ENCODE measurements around the gene PPP1CA. TPM values are rescaled to one million over a fixed set of nuclear protein-coding genes. Genes with fewer than 3 reads are reported as not detected.
A peak's percentile ranks its signal among the peaks of the same experiment; 100 is the strongest.

PPP1CA gene
- total RNA-seq, 1 experiment from 2014 or later = 449 TPM

- peak overlapping the region; percentile 100 for H3K9ac ChIP-seq (ENCODE audit: low read length)
- H3K27ac ChIP-seq (ENCODE audit: low read length) = peak overlapping the region; percentile 100
- POLR2A ChIA-PET (ENCODE audit: unreplicated experiment) = no interaction called here
- CTCF ChIA-PET = interaction anchor here (0.5 to 2.8 kb wide), 4 partner anchors 15 to 21 kb away, joined by 5 to 11 read pairs (median 10); partner anchors contain the start of gene POLD4
- H4K20me1 ChIP-seq (ENCODE audit: low read length) = peaks cover 46% of the 10 kb centered on the region
- intact Hi-C loops (cut with micrococcal nuclease) = loop anchor here (5.0 kb wide), 1 partner anchor 110 kb away; no protein-coding TSS in a partner anchor
- no TSS peak for BruUV-seq (replicated peaks)
- peaks cover 22% of the 10 kb centered on the region; the same call in 1 of the 2 replicates for H3K36me3 ChIP-seq (ENCODE audit: low read depth, low read length)
- no peak overlapping the region for H2AFZ ChIP-seq (ENCODE audit: low read length)
- peaks cover 51% of the 10 kb centered on the region for H3K4me1 ChIP-seq (ENCODE audit: insufficient read depth, low read length)
- H3K9me3 ChIP-seq (ENCODE audit: low read length) = no peaks in the 10 kb centered on the region
- no peak for DNase-seq
- peaks cover 13% of the 10 kb centered on the region for H3F3A ChIP-seq (ENCODE audit: low read length, unreplicated experiment)
- H3K4me3 ChIP-seq (ENCODE audit: low read length) = peak overlapping the region; percentile 90
- H3K9me2 ChIP-seq (replicated peaks; ENCODE audit: low read length) = no peaks in the 10 kb centered on the region
- H3K27me3 ChIP-seq (ENCODE audit: low read length) = no peaks in the 10 kb centered on the region
- ATAC-seq = peak; percentile 1; the same call in 1 of the 2 replicates
- H3K4me2 ChIP-seq (ENCODE audit: low read length) = peak overlapping the region; percentile 96
- peaks cover 60% of the 10 kb centered on the region for H3K79me2 ChIP-seq (ENCODE audit: low read length)
- TF ChIP-seq EZH2 (IDR thresholded peaks at IDR 0.05; ENCODE audit: low read length, unreplicated experiment) (no peak), EZH2phosphoT487 (IDR thresholded peaks at IDR 0.05; ENCODE audit: borderline replicate concordance, low read length) (no peak), CTCF (conservative IDR thresholded peaks at IDR 0.05; ENCODE audit: low read depth, low read length) (no peak)
These were observed 29.2 kb downstream of the PPP1CA start for GRCh38 chr11:67372321-67372992.

- no peak for ATAC-seq
These were observed 29.7 kb downstream of the PPP1CA start for GRCh38 chr11:67371911-67372320.

More at GRCh38 chr11:67371911-67372320, 29.7 kb downstream of the PPP1CA start:
- intact Hi-C loops (cut with micrococcal nuclease) = loop anchor here (5.0 kb wide), 1 partner anchor 110 kb away; no protein-coding TSS in a partner anchor
- Histone ChIP-seq H3K27ac (ENCODE audit: low read length) (peak overlapping the region; percentile 51), H3K36me3 (ENCODE audit: low read depth, low read length) (peaks cover 22% of the 10 kb centered on the region; the same call in 1 of the 2 replicates), H3K9me3 (ENCODE audit: low read length) (no peaks in the 10 kb centered on the region), H3F3A (ENCODE audit: low read length, unreplicated experiment) (peaks cover 13% of the 10 kb centered on the region), H4K20me1 (ENCODE audit: low read length) (peaks cover 50% of the 10 kb centered on the region), H2AFZ (ENCODE audit: low read length) (no peak overlapping the region), H3K4me3 (ENCODE audit: low read length) (peak overlapping the region; percentile 90), H3K9me2 (replicated peaks; ENCODE audit: low read length) (no peaks in the 10 kb centered on the region), H3K27me3 (ENCODE audit: low read length) (no peaks in the 10 kb centered on the region), H3K4me2 (ENCODE audit: low read length) (peak overlapping the region; percentile 94), H3K9ac (ENCODE audit: low read length) (peak overlapping the region; percentile 100), H3K4me1 (ENCODE audit: insufficient read depth, low read length) (peaks cover 46% of the 10 kb centered on the region), H3K79me2 (ENCODE audit: low read length) (peaks cover 66% of the 10 kb centered on the region)
- POLR2A ChIA-PET (ENCODE audit: unreplicated experiment) = no interaction called here
- DNase-seq = no peak
- no peak for TF ChIP-seq EZH2 (IDR thresholded peaks at IDR 0.05; ENCODE audit: low read length, unreplicated experiment)
- no peak for TF ChIP-seq EZH2phosphoT487 (IDR thresholded peaks at IDR 0.05; ENCODE audit: borderline replicate concordance, low read length)
- no peak for TF ChIP-seq CTCF (conservative IDR thresholded peaks at IDR 0.05; ENCODE audit: low read depth, low read length)
- BruUV-seq (replicated peaks) = no TSS peak
- CTCF ChIA-PET = interaction anchor here (0.5 to 2.8 kb wide), 4 partner anchors 14 to 20 kb away, joined by 5 to 11 read pairs (median 10); partner anchors contain the start of gene POLD4
